ENCODE data around the gene ECHDC3.

ECHDC3 gene

DNA sequence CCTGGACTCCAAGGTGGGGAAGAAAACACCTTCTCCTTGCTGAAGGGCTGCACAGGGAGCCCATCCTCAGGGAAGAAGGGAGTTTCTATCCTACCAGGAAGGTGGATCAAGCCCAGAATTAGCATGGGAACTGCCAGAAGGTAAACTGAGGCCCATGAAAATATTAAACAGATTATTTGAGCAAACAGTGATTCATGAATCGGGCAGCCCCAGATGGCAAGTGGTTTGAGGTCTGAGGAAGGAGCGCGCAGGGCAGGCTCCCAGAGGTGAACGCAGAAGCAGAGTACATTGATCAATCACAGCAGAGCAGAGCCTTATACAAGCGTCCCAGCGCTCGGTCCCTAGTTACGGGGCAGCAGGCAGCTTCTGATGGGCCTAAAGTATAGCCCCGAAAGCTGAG, 45.2 kb downstream of the ECHDC3 start:
- no peak for DNase-seq

DNA sequence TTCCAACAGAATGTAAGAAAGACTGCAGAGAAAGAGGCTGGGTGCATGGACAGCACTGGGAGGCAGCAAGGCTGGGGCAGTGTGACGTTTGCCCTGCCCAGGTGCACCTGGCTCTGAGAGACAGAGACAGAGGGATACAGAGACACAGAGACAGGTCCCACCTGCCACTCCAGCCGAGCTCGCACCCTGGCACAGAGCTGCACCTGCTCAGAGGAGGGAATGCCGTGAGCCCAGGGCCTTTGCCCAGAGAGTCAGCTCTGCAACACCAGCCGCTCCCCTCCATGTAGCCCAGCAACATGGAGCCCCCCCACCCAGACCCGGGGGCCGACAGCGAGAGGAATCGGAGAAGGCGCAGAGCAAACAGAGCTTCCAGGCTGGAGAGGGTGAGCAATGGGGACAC, 45.7 kb downstream of the ECHDC3 start:
- no peak for DNase-seq

DNA sequence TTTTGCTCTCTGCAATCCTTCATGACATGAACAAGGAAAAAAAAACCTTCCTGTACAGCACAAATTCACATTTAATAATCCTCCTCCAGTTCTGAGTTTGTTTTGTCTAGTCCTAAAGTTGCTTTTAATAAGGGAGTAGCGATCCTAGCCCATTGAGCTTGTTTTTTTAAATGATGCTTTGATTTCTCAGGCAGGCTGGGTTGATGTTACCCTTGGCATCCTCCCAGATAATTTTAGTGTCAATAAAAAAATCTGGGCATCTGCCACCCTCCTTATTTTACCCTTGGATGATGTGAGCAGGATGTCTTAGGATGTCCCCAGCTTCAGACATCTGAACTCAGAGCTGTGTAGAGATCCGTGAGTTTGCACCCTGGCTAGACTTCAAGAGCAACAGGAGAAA, 47.1 kb downstream of the ECHDC3 start:
- no peak for DNase-seq

DNA sequence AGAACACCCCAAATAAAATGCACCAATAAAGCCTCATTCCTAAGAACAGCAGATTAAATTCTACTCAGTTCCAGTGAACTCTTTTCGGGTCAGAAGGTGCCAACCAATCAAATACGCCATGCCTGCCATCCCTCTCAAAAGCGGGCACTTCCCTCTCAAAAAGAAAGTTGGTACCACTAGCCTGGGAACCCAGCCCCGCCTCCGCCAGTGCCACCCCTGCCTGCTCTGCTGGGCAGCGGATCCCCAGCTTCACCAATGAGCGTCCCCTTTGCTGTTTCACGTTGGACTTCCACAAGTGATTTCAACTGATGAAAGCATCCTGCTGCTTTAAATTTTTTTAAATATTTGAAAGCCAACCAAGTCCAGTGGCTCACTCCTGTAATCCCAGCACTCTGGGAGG, 47.8 kb downstream of the ECHDC3 start:
- no peak for DNase-seq

DNA sequence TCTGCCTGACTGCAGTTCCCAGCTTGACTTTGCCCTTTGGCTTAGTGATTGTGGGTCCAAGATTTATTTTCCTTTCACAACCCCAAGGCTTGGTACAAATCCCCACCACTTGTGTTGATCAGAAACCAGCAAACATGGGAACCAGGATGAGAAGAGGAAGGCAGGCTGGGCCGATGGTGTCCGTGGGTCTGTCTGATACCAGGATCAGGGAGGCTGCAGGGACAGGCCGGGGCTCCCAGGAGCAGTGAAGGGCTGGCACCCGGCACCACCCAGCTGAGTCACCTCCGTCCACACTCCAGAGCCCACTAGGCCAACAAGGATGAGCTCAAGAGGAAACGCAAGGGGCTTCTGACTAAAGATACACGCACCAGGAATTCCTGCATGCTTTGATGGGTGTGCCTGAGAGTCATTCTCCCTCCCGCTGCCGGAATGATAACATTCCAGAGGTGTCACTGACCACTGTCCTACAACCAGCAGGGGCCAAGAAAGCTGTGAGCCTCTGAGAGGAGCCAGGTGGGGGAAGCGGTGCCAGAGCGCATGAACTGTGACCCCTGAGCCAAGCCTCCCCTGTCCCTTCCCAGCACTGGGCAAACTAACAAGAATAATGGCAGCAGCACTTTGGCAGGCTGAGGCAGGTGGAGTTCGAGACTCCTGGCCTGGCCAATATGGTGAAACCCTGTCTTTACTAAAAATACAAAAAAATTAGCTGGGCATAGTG, 51.7 kb downstream of the ECHDC3 start:
- DNase-seq: no peak

DNA sequence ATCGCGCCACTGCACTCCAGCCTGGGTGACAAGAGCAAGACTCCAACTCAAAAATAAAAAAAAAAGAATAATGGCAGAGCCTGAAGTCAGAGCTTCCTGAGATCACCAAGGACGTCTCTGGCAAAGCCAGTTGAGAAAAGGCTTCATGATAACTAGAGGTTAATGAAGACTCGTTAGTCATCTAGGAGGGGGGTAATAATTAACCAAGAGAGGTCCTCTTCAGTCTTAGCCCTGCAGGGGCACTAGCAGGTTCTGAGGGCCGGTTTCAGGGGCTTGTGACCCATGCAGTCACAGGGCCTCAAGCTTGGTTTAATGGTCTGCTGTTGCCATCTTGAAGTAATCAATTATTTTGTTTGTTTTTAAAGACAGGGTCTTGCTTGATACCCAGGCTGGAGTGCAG, 52.4 kb downstream of the ECHDC3 start:
- DNase-seq: no peak

DNA sequence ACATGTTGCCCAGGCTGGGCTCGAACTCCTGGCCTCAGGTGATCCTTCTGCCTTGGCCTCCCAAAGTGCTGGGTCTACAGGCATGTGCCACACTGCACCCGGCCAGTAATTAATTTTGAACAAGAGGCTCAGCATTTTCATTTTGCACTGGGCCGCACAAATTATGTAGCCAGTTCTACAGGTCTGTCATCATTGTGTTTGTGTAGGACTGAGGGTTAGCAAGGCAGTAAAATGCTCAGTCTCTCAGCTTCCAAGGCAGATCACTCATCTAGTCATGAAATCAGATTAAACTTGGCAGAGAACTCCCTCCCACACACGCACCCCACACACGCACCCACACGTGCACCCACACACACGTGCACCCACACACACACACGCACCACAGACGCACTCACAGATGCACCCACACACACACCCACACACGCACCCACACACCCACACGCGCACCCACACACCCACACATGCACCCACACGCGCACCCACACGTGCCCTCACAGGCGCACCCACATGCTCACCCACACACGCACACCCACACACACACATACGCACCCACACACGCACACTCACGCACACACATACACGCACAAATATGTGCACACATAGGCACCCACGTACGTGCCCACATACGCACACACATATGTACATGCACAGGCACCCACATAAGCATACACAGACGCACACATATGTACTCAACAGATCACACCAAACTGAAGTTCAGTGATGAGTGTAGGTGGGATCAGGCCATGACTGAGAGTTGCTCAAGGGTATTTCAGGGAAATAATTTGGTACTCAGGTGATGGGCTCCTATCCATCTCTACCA, 53.1 kb downstream of the ECHDC3 start:
- no peak for DNase-seq

DNA sequence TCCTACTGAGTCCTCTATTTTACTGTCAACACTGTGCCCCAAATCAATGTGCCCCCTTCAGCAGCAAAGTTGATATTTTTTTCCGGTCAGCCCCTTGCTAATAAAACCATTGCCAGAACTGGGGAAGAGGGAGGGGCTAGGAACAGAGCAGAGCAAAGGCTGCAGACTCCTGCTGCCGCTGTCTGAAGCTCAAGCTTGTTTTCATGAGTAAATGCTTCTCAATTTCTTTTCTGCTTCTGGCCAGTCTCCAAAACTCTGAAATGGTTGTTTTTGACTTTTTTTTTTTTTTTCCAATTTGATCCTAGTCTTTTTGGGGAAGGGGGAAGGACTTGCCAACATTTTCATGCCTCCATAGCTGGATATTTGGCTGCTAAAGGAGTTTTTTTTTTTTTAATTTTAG, 54.3 kb downstream of the ECHDC3 start:
- no peak for DNase-seq

DNA sequence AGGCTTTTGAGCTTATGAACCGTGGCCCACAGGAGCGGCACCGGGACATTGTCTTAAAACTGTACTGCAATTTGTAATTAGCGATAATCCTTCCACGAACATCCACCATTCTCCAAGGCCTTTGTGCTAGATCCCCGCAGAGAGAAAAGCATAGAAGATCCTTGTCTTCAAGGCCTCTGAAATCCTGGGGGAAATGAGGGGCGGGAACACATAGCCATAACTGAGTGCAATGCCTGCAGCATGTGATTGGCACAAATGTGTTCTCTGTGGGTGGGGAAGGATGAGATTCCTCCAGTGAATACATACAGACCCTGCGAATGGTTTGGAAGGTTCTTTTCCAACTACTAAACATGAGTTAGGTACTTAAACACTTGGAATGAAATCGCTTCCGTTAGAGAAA, 55.1 kb downstream of the ECHDC3 start:
- no peak for DNase-seq

DNA sequence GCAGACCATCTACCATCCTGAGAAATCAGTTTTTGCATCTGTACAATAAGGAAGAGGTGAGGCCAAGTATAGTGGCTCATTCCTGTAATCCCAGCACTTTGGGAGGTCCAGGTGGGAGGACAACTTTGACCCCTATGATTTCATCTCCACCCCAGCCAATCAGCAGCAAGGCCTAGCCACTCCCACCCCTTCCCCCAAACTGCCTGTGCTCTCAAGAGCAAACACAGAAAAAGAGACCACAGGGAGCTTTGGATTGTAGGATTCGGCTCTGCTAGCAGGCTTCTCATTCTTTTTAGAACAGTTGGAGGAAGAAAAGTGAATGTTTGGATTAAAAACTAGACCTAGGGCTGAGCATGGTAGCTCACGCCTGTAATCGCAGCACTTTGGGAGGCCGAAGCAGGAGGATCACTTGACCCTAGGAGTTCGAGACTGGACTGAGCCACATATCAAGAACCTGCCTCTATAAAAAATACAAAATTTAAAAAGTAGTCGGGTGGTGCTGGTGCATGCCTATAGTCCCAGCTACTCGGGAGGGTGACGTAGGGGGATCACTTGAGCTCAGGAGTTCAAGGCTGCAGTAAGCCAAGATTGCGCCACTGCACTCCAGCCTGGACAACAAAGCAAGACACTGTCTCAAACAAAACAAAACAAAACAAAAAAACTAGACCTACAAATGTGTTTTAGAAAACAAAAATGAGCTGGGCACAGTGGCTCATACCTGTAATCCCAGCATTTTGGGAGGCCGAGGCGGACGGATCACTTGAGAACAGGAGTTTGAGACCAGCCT, 55.9 kb downstream of the ECHDC3 start:
- no peak for DNase-seq

DNA sequence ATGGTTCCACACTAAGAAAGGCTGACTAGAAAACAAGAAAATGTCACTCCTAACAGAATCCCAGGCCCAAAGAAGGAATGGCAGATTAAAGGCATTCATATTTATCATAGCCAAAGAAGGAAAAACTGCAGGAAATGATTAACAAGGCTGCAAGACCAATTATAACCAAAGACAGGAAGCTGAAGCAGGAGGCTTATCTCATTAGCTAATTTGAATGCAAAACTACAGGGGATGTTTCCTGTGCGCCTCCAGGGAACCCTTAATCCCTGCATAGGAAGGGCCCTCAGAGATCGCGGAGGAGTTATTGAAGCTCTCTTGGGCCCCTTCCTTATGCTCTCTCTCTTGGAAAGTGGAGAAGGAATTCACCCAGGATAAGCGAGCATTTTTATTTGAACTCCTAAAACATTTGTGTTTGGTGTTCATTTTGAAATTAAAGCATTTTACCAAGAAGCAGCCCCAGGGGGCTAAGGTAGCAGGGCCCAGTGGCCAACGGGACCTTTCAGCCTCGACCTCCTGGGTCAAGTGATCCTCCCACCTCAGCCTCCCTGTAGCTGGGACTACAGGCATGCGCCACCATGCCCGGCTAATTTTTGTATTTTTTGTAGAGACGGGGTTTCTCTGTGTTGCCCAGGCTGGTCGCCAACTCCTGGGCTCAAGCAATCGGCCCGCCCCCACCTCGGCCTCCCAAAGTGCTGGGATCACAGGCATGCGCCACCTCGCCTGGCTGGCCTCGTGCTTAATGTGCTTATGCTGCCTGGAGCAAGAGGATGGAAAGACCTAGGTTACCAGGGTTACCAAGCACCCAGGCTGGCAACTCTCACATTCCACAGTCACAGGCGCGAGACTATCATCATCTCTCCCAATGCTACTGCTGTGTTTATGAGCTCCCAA, 56.9 kb downstream of the ECHDC3 start:
- no peak for DNase-seq

DNA sequence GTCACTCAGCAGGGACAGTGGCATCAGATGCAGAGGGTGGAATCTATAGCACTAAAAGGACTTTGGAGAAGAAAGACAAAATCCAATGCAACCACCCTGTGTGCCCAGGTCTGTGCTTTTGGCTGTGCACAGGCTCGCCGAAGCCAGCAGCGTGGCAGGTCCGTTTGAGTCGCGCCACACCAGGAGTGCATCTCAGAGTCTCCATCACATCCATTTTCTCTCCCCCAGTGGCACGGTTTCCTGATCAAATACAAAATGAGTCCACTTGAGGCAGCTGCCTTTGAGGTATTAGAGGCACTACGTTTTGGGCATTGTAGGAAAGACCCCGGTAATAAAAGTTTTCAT, 57.5 kb downstream of the ECHDC3 start:
- no peak for DNase-seq

DNA sequence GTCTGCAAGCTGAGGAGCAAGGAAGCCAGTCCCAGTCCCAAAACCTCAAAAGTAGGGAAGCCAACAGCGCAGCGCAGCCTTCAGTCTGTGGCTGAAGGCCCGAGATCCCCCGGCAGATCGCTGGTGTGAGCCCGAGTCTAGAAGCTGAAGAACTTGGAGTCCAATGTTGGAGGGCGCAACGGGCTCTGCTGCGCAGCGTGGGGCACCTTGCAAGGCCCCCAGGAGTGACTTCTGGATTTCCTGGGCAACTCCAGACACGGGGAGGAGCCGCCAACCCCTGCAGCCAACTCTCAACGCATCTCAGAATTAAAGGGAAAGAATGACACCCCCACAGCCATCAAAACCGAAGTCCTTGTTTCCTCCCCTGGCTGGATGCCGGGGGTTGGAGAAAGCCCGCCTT, 62.2 kb downstream of the ECHDC3 start:
- no peak for DNase-seq

DNA sequence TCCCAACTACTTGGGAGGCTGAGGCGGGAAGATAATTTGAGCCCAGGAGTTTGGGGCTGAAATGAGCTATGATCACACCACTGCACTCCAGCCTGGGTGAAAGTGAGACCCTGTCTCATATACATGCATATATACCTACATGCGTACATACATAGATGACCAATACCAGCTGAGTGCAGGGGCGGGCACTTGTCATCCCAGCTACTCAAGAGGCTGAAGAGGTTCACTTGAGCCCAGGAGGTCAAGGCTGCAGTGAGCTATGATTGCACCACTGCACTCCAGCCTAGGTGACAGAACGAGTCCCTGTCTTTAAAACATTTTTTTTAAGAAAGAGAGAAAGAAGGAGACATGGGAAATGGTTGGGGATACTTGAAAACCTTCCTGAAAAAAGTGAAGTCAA, 63.6 kb downstream of the ECHDC3 start:
- no peak for DNase-seq

DNA sequence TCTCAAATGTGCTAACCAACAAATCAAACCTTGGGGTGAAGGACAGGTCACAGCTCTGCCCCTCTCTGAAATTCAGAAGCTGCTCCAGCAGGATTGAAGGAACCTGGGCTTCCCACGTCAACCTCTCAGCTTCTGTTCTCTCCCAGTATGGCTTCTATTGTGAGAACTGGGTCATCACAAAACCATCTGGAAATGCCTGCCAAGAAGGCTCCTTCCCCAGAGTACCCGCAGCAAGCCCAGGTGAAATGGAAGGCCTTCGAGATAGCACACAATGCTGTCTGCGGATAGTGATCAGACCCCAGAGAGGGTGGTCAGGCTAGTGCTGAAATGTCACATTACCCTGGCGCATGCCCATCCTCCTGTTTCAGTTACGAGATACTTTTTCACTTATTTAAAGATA, 64.5 kb downstream of the ECHDC3 start:
- DNase-seq: no peak

DNA sequence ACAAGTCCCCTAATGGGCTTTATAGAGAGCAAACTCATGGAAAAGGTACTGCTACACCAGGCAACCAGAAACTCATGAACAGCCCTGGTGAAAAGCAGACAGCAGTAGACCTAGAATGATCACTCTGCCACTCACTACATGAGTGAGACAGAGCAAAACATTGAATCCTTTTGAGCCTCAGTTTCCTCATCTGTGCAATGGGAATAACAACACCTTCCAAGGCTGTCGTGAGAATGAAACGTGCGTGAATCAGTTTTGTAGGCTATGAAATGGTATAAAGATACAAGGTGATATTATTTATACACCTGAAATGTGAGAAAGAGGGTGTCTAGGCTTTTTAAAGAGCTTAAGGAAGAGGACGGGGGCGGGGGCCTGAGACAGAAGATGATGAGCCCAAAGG, 66.6 kb downstream of the ECHDC3 start:
- DNase-seq: no peak

DNA sequence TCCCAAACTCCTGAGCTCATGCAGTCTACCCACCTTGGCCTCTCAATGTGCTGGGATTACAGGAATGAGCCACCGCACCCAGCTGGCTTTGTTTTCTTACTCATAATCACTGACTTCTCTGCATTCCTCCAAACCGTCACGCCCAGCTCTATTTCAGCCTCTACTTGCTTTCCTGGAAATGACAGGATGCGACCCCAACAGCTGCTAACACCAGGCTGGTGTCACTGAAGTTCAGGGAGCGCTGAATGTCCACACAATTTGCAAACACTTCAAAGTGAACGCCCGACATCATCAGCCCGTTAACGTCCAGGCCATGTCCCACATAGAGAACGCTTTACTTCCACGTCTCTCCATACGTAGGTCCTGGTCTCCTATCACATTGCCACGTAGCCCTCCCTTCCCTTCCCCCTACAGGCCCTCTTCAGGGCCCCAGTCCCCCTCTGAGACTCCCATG, 68.2 kb downstream of the ECHDC3 start:
- DNase-seq: no peak

DNA sequence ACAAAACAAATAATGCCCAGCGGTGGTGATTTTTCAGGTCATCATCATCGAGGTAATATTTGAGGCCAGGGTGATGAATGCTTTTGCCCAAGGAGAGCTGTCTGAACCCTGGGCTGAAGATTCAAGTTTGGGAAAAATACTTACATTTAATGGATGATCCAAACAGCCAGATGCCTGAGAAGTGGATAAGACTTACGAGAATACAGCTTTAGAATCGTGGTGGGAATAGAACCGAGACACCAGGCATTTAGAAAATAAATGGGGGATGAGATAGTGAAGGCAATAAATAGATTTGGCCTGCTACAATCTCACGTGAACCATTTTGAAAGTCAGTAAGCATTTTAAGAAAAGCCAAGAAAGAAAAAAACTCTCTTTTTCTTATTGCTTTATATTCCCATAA, 68.8 kb downstream of the ECHDC3 start:
- no peak for DNase-seq

DNA sequence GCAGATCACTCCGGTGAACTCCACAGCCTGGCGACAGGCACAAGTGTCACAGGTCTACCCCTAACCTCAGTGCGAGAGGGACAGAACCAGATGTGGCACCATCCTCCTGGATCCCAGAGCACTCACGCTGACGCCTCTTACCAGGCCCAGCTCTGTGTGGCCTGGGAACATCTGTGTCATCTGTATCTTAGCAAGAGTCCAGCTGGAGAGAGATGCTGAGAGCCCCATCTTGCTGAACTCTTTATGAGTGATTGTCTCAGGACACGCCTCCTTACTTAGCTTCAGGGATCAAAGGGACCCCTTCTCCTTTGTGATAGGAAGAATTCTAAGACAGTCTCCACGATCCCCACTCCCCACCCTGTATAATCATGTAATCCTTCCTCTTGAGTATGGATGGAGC, 71.0 kb downstream of the ECHDC3 start:
- no peak for DNase-seq
